GM19193 (cell line): ENCODE data around the gene SFTPA1.

Source experiments
- POLR2A ChIP-seq: IDR thresholded peaks from 4 replicates; pipeline ENCODE4 v1.6.1; 2011; ENCODE audit not compliant: insufficient read depth, insufficient read length; ENCODE audit errors: extremely low read depth

SFTPA1 gene

DNA sequence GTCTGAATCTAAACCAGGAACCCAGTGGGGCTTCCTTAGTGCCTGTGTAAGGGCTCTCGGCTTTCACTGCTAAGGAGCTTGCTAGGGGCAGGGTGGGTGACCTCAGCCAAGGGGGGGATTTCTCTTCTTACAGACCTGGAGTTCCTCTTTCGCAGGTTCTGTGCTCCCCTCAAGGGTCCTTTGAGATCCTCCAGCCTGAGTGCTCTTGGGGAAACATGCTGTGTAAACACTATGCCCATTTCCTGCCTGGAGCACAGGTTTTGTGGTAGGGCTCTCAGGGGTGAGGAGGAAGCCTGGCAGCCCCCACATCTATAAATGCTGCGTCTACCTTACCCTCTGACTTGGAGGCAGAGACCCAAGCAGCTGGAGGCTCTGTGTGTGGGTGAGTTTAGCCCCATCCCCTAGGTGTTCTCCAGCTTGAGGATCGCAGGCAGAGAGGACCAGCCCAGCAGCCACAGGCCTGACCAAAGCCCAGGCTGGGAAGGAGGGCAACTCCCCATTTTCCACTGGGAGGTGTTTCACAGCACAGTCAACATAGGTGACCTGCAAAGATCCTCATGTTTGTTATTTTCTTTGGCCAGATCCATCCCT, at the start of gene SFTPA1:
Gene SFTPA1 (plus strand): TSS at position 339 of the 591 bp plus-strand sequence. CDS start 887 bp downstream, outside the sequence.
- no peak for TF ChIP-seq POLR2A

DNA sequence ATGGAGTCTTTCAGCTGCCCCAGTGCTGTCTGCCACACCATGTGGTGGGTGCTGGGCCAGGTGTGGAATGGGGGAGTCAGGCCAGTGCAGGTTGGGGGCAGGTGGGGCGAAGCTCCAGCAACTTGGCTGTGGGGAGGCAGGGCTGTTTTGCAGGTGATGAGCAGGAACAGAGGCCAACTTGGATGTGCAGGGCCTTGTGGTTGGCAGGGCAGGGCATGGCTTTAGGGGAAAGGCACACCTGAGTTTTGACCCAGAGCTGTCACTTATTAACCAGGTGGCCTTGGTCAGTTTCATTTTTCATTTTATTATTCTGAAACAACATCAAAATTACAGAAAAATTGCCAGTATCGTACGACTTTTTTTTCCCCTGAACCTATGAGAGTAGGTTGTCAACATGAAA, 49.5 kb upstream of the SFTPA1 start:
- TF ChIP-seq POLR2A, result no peak

DNA sequence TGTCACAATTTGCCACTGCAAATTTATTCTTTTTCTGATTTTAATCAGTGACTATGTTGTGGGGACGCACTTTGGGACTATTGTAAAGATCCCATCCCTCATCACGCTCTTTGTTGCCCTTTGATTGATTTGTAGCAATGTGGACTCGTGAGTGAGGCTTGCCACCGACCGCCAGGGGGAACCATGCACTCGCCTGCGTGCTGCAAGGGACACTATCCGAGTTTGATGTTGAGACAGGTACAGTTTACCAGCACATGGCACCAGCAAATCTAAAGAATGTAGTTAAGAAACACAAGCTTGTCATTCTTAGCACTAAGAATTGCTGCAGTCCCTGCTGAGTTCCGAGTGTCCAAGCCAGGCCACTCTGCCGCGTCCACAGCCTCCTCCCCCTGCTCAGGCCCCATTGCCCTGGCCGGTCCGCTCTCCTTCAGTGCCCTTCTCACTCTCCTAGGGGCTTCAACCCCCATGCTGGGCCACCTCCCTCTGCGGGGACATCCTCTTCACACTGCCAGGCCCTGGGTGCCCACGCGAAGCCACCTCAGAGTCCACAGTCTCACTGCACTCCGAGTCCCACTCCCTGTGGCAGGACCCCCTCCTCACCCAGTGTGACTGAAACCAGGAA, 48.5 kb upstream of the SFTPA1 start:
- no peak for TF ChIP-seq POLR2A

DNA sequence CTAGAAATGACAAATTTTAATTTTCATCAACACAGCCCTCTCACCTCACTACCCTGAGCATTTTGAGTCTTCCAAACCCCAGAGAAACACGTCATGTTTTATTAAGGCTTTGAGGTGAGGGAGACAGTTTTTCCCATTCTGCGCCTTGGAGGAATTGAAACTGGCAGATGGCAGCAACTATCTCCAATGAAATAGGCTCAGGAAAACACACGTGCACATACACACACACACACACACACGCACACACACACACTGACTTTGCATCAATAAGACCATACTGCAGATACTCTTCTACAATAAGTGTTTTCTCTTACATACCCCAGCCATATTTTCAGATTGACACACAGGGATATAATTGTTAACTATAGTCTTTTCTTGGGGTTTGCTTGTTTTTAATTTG, 47.3 kb upstream of the SFTPA1 start:
- no peak for TF ChIP-seq POLR2A

DNA sequence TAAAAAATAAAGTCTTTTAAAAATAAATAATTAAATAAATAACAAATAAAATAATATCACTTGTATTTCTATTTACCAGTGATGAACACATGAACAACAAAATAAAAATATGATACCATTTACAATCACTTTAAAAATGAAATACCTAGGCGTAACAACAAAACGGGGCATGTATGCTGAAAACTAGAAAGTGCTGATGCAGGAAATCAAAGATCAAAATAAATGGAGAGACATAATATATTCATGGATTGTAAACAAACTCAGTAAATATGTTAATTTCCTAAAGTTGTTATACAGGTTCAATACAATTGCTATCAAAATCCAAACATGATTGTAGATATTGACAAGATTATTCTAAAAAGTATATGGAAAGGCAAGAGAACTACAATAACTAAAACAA, 31.4 kb upstream of the SFTPA1 start:
- no peak for TF ChIP-seq POLR2A

DNA sequence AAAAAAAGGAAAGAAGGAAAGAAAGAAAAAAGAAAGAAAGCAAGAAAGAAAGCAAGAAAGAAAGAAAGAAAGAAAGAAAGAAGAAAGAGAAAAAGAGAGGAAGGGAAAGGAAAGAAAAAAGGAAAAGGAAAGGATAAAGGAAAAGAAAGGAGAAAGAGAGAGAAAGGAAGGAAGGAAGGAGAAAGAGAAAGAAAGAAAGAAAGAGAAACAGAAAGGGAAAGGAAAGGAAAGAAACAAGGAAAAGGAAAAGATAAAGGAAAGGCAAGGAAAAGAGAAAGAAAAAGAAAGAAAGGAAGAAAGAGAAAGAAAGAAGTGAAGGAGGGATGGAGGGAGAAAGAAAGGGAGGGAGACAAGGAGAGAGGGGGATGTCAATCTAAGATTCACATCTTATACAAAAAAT, 29.7 kb upstream of the SFTPA1 start:
- no peak for TF ChIP-seq POLR2A

DNA sequence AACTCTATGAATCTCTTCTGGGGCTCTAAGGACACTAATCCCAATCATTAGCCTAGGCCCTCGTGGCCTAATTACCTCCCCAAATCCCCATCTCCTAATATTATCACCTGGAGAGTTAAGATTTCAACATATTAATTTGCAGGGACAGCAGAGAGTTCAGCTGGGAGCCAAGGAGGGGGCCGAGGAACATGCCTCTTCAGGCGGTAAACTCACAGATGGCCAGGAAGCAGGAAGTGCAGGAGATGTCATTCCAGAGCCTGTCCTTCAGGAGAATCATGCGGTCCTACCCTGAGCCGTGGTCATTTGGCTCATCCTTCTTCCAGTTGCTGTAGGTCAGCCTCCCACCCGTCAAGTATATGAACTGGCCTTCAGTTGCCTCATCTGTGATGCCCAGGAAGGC, 28.6 kb upstream of the SFTPA1 start:
- no peak for TF ChIP-seq POLR2A

DNA sequence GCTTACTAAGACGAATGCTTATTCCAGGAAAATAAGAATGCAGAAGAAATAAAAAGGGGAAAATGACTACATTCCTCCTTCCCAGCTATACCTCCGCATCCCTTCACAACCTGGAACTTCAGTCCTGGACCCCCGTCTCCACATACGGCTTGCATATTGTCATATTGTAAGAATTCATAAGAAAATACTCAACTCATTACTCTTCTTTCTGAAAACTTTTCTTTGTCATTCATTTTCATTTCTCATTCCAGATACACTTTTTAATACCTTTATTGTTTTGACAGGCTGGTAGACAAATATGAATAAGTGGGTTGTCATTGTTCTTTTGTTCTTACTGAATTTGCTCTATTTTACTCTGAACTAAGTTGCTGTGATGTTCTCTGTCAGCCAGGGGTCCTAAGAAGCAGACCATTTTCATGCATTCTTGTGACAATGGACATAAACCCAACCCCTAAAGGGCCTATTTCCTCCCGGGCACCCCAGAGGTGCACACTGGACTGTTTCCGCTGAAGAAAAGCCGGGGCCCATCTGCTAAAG, 27.2 kb upstream of the SFTPA1 start:
- TF ChIP-seq POLR2A, result no peak

DNA sequence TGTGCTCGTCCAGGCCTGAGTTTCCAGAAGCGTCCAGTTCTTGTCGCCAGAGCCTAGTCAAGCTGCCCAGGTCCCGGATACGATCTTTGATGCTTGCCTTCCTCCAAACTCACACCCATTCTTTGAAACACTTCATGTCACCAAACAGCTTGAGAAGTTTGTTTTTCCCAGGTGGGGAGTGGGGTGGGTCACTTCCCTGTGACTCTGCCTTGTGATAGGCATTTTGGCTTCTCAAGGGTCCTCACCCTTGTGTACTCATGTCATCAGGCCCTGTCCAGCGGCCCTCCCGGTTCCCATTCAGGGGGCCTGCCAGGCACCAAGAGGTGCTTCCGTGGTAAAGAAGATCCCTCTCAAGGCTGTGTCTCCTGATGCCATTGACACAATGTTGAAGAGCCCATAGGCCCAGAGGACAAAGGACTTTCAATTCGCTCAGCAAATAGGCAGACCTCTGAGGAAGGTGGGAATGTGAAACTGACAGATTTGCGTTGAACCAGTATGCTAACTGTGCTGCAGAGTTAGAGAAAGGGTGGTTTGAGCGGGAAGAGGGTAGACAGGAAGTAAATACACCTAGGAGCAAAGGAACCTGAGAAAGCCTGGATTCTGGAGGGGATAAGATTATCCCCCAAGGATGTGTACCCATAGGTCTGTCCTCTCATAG, 24.7 kb upstream of the SFTPA1 start:
- no peak for TF ChIP-seq POLR2A

DNA sequence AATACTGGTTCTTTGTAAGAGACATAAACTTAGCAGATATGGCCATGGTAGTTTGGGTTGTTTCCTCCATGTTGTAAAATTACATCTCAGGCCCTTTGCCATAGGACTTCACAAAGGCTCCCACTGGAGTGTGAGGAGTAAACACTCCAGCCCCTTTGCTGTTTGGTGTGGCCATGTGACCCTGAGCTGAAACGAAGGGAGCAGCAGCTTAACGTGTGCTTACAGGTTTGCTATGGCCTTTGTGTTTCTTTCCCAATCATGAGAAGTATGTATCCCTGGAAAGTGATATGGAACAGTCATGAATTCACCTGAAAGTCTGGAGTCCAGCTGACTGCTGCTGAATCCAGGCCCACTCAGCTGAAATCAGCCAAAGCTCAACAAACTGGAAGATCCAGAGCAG, 23.8 kb upstream of the SFTPA1 start:
- no peak for TF ChIP-seq POLR2A

DNA sequence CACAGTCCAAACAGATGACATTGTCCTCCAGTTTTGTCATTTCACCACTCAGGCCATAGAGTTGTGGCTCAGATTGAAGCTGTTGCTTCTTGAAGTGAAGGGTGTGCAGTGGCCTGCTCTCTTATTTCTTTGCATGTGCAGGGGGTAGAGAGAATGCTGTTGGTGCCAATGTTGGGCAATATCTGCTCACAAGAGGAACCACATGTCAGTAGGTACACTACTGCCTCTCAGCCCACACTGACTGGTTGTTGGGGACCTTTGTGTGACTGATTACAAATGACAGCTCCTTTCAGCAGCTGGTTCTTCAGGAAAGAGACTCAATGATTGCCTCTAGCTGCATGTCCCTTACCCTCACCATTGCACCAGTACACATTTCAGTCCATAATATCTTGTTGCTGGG, 21.9 kb upstream of the SFTPA1 start:
- no peak for TF ChIP-seq POLR2A

DNA sequence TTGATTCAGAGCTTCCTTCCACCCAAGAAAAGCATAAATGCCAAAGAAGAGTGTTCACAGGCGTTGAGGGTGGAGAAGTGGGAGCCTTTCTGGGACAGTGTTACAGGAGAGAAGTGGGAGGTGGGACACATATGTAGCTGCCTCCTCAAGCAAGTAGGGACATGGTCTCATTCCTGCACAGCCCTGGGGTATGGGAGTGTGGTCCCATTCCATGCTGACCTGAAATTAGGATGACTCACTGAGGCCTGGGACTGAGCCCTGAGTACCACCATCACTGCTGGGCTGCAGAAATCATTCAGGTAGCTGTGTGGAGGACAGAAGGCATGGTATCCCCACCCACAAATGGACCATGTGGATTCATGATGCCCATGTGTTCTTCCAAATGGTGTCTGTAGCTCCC, 17.4 kb upstream of the SFTPA1 start:
- no peak for TF ChIP-seq POLR2A

DNA sequence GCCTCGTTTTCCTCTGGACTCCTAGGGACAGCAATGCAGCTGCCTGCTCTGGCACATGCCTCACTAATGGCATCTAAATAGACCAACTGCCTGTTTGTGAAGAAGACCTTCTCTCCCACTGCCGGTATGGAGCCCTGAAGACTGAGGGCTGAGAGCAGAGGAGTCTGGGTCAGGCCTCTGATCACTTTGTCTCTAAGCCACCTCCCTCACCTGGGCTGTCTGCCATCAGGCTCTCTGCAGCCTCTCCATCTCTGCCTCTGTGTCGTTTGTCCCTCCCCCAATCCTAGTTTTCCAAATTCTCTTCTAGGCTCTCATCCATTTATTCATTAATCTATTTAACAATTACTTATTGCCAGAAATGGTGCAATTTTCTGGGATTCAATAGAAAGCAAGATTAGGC, 15.2 kb upstream of the SFTPA1 start:
- no peak for TF ChIP-seq POLR2A

DNA sequence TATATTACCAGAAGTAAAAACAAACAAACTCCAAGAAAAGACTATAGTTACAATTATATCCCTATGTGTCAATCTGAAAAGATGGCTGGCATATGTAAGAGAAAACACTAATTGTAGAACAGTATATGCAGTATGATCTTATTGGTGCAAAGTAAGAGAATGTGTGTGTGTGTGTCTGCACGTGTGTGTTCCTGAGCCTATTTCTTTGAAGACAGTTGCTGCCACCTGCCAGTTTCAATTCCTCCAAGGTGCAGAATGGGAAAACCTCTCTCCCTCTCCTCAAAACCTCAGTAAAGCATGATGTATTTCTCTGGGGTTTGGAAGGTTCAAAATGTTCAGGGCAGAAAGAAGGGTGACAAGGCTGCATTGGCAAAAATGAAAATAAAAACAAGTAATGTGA, 8.8 kb upstream of the SFTPA1 start:
- TF ChIP-seq POLR2A, result no peak

DNA sequence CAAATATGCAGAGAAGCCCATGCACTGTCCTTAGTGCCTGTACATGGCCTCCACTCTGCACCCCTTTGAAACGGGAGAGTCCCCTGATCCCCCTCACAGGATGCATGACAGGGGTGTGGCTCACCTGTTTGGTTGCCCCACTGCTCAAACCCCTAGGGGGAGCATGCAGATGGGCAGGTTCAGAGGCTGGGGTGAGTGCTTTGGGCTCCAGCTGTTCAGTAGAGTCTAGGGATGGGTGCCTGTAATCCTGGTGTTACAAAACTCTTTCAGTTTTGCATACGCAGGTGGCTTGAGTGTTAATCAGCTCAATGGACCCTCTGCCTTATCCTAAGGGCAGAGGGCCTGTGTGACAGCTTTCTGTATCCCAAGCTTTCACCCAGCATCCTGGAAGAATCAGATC, 7.8 kb upstream of the SFTPA1 start:
- no peak for TF ChIP-seq POLR2A

DNA sequence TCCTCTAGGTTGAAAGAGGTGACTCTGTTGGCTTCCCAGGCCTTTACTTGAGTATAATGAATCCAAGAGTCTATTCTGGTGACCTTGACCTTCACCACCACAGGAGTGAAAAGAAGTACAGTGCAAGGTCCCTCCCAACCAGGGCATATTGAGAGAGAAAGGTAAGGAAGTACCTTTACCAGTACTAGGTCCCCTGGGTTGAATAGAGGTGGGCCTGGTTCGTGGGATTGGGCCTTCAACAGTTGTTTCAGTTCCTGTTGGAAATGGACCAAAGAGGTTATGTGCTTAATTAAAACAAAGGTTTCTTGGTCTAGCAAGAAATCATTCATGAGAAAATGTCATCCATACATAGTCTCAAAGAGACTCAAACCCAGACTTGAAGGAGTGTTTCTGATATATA, 6.4 kb upstream of the SFTPA1 start:
- no peak for TF ChIP-seq POLR2A

DNA sequence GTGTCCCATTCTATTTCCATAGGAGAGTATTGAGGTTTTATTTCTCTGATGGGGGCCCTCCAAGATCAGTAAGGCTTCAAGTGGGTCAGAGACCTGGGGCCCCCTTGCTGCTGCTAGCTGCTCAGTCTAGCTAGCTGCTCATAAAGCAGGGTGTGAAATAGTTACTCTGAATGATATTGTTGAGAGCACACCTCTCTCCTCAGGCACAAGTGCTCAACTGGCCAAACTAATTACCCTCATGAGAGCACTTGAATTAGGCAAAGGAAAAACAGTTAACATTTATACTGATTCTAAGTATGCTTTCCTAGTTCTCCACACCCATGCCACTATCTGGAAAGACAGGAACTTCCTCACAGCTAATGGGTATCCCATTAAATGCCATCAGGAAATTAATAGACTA, 5.4 kb upstream of the SFTPA1 start:
- TF ChIP-seq POLR2A, result no peak
